Neutrophil (primary cell): ENCODE data around the gene FAM83G.
A peak's percentile ranks its signal among the peaks of the same experiment; 100 is the strongest.
"Not testable (repeated sequence)": the region's sequence is repeated elsewhere in the genome, so short reads cannot be mapped to it uniquely, and the experiment has no call there.

Experiments used
- H3K27ac ChIP-seq: fragments of 200-600 bp; sonication (generic); 2 replicates; pipeline ENCODE4 v1.5.1; 2016; ENCODE audit warnings: mild to moderate bottlenecking, moderate library complexity
- H3K27me3 ChIP-seq: fragments of 200-600 bp; sonication (generic); 2 replicates; pipeline ENCODE4 v1.6.0; 2016; ENCODE audit warnings: mild to moderate bottlenecking
- H3K36me3 ChIP-seq: fragments of 200-600 bp; sonication (generic); 2 replicates; pipeline ENCODE4 v1.5.1; 2017
- H3K4me1 ChIP-seq, 2 experiments: fragments of 200-600 bp in 1 of 2; sonication (generic) in 1 of 2; 1 replicate in 1 of 2; 2 replicates in 1 of 2; pipeline versions ENCODE4 v1.5.1 to v1.6.1; 2013 to 2016; ENCODE audit warnings: low read depth in 1 of 2, low read length in 1 of 2, mild to moderate bottlenecking in 1 of 2, moderate library complexity in 1 of 2; ENCODE audit not compliant: control insufficient read depth in 1 of 2, insufficient read depth in 1 of 2
- H3K4me3 ChIP-seq, 2 experiments: fragments of 200-600 bp in 1 of 2; sonication (generic) in 1 of 2; 1 replicate in 1 of 2; 2 replicates in 1 of 2; pipeline ENCODE4 v1.5.1; 2013 to 2016; ENCODE audit warnings: low read depth in 1 of 2, low read length in 1 of 2, mild to moderate bottlenecking in 1 of 2, moderate library complexity in 1 of 2
- H3K9me3 ChIP-seq: fragments of 200-600 bp; sonication (generic); 2 replicates; pipeline ENCODE4 v1.5.1; 2016
- TF ChIP-seq, protein P1 (sequence below): fragments of 200-600 bp; sonication (generic); IDR thresholded peaks from 2 replicates; pipeline ENCODE4 v1.5.1; 2016; ENCODE audit warnings: antibody characterized with exemption

Gene FAM83G, protein sequence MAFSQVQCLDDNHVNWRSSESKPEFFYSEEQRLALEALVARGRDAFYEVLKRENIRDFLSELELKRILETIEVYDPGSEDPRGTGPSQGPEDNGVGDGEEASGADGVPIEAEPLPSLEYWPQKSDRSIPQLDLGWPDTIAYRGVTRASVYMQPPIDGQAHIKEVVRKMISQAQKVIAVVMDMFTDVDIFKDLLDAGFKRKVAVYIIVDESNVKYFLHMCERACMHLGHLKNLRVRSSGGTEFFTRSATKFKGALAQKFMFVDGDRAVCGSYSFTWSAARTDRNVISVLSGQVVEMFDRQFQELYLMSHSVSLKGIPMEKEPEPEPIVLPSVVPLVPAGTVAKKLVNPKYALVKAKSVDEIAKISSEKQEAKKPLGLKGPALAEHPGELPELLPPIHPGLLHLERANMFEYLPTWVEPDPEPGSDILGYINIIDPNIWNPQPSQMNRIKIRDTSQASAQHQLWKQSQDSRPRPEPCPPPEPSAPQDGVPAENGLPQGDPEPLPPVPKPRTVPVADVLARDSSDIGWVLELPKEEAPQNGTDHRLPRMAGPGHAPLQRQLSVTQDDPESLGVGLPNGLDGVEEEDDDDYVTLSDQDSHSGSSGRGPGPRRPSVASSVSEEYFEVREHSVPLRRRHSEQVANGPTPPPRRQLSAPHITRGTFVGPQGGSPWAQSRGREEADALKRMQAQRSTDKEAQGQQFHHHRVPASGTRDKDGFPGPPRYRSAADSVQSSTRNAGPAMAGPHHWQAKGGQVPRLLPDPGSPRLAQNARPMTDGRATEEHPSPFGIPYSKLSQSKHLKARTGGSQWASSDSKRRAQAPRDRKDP

DNA sequence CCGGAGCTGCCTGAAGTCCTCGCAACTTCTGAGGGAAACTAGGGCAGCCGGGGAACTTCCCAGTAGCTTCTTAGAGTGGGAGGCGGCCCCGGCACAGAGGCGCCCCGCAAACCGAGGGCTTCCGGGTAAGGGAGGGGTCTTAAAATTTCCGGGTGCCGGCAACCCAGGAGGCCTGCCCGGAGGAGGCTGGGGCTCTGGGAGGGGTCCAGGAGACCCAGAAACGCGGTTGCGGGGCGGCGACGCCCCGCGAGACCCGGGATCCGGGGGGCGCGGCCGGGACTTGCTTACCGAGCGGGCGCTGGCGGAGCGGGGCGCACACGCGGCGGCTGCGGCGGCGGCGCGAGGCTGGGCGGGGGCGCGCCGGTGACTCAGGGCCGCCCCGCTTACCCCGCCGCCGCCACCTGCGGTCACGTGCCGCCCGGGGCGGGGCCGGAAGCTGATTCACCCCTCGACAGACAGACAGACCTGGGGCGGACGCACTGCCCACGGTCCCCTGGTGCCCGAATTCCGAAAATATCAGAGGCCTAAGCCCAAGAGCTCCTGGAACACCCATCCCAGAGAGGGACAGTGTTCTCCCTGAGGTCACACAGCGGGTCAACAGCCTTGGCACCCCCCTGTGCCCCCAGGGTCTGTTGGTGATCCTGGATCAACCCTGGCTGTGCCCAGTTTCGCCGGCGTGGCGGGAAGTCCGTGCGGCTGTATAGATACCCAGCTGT is at the start of gene FAM83G:
Gene FAM83G, minus strand, starts transcription at position 344 of the 716 bp plus-strand sequence. CDS start 723 bp downstream, outside the sequence.
- Histone ChIP-seq H3K27ac (no peak within 1 kb of the TSS), H3K4me1 (peaks cover 3 to 7% of the 10 kb centered on the region in 2 experiments), H3K27me3 (peaks cover 72% of the 10 kb centered on the region)

DNA sequence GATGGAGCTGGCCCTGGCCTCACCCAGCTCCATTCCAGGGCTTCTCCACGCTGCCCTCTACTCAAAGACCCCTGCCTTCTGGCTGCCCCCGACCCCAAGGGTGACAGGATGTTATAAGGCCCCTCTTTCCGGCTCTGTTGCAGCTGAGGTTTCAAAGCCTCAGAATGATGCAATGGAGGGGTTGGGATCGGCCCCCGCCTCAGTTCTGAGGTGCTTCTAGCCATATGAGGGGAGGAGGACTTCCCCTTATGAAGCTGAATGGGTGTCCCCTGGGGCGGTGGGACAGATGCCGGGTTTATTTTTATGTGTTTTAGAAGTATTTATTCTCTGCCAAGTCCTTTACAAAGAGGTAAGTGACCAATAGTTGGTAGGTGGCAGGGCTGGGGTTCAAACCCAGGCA is 44.3 kb upstream of the FAM83G start:
- H3K4me3 ChIP-seq, H3K27ac ChIP-seq, H3K27me3 ChIP-seq, H3K4me1 ChIP-seq, H3K36me3 ChIP-seq, H3K9me3 ChIP-seq: not testable (repeated sequence)

More for the DNA sequence above, at the start of gene FAM83G:
- Histone ChIP-seq H3K36me3 (no peaks in the 10 kb centered on the region), H3K4me3 (peak within 1 kb of the TSS; percentile 38 to 43), H3K9me3 (no peaks in the 10 kb centered on the region)
- TF ChIP-seq, protein P1, sequence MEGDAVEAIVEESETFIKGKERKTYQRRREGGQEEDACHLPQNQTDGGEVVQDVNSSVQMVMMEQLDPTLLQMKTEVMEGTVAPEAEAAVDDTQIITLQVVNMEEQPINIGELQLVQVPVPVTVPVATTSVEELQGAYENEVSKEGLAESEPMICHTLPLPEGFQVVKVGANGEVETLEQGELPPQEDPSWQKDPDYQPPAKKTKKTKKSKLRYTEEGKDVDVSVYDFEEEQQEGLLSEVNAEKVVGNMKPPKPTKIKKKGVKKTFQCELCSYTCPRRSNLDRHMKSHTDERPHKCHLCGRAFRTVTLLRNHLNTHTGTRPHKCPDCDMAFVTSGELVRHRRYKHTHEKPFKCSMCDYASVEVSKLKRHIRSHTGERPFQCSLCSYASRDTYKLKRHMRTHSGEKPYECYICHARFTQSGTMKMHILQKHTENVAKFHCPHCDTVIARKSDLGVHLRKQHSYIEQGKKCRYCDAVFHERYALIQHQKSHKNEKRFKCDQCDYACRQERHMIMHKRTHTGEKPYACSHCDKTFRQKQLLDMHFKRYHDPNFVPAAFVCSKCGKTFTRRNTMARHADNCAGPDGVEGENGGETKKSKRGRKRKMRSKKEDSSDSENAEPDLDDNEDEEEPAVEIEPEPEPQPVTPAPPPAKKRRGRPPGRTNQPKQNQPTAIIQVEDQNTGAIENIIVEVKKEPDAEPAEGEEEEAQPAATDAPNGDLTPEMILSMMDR: no peak

DNA sequence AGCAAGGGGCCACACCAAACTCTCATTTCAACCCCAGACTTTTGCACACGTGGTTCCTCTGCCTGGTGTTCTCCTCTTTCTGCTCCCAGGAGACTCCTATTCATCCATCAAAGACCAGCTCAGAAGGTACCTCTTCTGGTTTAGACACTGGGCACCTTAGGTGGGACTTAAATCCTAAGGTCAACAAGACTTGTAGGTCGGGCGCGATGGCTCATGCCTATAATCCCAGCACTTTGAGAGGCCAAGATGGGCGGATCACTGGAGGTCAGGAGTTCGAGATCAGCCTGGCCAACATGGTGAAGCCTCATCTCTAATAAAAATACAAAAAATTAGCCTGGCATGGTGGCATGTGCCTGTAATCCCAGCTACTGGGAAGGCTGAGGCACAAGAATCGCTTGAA is 42.9 kb upstream of the FAM83G start:
- not testable (repeated sequence) for H3K9me3 ChIP-seq, H3K4me1 ChIP-seq, H3K27me3 ChIP-seq

DNA sequence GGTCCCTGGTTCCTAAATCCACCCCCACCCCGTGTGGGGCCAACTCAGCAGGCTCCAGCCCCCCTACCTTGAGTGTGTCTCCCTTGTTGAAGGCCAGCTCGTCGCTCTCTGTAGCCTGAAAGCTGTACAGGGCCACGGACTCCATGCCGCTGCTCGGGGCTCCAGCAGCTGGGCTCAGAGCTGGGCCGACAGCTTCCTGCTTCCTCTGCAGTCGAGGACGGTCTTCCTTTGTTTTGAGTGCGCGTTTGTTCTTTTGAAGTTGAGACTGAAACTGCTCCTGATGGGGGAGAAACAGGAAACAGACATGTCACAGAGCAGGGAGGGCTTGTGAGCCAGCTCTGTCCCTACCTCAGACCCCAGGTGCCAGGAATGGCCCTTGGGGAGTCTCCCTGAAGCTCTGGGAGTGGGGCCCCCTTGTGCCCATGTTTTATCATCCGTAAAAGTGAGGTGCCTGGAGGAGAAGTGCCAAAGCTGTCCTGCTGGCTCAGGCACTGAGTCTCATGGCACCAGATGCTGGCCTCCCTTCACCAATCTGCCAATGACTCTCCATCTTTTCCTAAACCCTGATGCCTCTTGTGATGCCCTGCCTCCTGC is 42.3 kb upstream of the FAM83G start, which contains the start of gene GRAP:
Gene GRAP, minus strand, starts transcription at position 176 of the 594 bp plus-strand sequence. Its CDS starts 31 bp downstream, at position 145.
- not testable (repeated sequence) for H3K4me3 ChIP-seq, H3K4me1 ChIP-seq, H3K36me3 ChIP-seq, H3K27me3 ChIP-seq, H3K9me3 ChIP-seq, H3K27ac ChIP-seq

More for the DNA sequence above, 42.9 kb upstream of the FAM83G start:
- H3K27ac ChIP-seq, H3K4me3 ChIP-seq, H3K36me3 ChIP-seq: not testable (repeated sequence)

DNA sequence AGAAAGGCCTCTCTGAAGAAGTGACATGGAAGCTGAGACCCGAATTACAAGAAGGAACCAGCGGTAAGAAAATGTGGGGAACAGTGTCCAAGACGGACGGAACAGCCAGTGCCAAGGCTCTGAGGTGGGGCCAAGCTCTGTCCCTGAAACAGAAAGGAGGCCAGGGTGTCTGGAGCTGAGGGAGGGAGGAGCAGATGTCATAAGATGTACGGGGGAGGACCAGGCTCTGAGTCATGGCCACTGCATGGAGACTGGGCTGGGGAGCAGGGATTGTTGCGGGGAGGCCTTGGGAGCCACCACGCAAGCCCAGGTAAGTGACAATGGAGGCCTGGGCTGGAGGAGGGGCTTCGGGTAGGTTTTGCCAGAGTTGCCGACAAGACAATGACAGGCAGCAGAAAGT is 40.1 kb upstream of the FAM83G start:
- H3K4me3 ChIP-seq, H3K27me3 ChIP-seq, H3K36me3 ChIP-seq, H3K9me3 ChIP-seq, H3K27ac ChIP-seq, H3K4me1 ChIP-seq: not testable (repeated sequence)

DNA sequence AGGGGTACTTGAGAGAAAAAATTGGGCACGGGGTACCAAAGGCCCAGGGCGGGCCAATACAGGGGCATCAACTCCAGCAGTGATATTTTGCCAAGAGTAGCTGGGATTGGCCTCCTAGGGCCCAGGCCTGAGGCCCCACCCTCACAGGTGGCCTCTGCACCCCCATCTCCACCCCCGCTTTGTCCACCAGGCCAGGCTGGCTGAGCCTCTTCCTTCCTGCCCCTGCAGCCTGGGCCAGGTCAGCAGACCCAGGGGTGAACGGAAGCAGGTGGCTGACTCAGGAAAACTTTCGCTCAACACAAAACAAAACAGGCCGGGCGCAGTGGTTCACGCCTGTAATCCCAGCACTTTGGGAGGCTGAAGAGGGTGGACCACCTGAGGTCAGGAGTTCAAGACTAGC is 38.5 kb upstream of the FAM83G start:
- not testable (repeated sequence) for H3K27me3 ChIP-seq, H3K36me3 ChIP-seq, H3K27ac ChIP-seq

DNA sequence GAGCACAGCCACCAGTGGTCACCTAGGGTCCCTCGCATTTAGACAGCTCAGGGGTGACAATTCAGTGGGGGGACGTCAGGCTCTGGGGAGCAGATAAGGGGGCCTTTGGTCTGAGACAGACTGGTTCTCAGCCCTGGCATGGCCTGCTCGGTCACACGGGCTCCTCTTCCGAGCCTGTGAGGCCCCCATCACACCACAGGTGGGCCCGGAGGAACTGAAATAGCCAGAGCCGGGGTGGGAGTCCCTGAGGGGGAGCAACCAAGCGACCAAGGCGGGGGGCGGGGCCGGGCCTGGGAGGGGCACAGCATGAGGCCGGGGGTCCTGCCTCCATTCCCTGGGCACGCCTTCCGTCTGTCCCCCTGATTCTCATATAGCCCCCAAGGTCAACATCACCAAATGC is 37.8 kb upstream of the FAM83G start:
- H3K36me3 ChIP-seq, H3K9me3 ChIP-seq, H3K4me1 ChIP-seq, H3K27me3 ChIP-seq, H3K27ac ChIP-seq, H3K4me3 ChIP-seq: not testable (repeated sequence)

More for the DNA sequence above, 38.5 kb upstream of the FAM83G start:
- H3K4me1 ChIP-seq, H3K9me3 ChIP-seq, H3K4me3 ChIP-seq: not testable (repeated sequence)

DNA sequence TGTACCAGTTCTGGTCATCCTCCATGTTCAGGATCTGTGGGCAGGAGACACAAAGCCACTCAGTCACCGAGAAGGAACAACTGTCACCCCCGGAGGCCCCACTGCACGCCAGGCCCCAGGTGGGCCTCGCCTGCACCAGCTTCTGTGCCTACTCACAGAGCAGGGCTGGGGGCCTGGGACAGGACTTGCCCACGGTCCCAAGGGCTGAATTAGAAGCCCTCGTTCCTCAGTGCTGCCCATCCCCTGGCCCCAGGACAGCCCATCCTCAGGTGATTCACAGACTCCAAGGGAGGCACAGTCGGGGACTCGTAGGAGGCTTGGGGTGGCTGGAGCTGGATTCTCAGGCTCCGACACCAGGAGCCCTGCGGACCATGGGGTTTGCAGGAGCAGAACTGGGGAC is 37.3 kb upstream of the FAM83G start:
- not testable (repeated sequence) for H3K4me1 ChIP-seq, H3K27me3 ChIP-seq, H3K4me3 ChIP-seq, H3K9me3 ChIP-seq, H3K27ac ChIP-seq, H3K36me3 ChIP-seq

DNA sequence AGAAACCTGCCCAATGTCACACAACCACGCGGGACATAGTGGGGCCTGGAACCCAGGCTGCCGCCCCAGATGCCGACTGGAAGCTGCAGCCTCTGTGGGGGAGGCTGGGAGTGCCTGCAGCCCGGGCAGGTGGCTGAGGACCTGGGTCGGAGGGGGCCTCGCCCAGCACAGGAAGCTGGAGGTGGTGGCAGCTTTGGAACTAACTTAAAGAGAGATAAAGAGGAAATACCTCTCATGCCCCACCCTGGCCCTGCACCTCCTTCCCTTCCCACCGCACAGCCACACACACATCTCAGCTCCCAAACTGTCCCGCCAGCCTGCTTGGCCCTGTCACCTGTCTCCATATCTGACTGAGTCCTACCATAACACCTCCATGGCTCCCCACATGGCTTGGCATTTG is 35.8 kb upstream of the FAM83G start:
- H3K4me3 ChIP-seq, H3K9me3 ChIP-seq, H3K36me3 ChIP-seq, H3K4me1 ChIP-seq, H3K27me3 ChIP-seq, H3K27ac ChIP-seq: not testable (repeated sequence)

DNA sequence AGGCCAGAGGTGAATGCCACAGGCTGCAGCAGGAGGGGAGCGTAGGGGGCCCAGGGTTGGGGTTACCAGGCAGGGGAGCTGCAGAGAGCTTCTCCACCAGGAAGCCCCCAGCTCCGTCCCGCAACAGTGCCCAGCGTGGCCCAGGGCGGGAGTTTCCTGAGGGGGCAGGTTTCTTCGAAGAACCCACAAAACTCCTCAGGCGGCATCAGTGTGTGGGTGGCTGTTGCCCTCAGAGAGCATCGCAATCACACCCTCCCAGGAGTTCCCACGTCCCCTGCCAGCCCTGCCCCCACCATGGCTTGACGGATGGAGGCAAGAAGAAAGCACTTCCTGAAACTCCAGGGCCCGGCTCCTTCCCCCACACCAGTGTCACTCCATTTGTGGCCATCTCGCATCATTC is 34.2 kb upstream of the FAM83G start:
- not testable (repeated sequence) for H3K4me1 ChIP-seq, H3K27ac ChIP-seq

DNA sequence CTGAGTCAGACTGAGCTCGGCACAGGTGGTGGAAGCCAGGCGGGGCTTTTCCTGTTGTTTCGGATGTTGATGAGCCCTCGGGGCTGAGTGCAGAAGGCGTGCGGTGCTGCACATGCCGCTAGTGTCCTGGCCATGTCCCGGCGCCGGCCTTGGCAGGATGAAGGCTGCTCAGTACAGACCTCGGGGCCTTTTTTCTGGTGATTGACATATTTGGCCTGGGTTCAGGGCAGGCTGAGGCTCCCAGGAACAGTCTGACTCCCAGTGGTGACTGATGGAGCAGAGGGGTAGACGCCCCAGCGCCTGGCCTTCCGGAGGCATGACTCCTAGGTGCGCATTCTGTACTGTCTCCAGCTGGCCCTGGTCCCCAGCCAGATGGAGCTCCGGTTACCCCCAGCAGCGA is 33.4 kb upstream of the FAM83G start:
- not testable (repeated sequence) for H3K4me1 ChIP-seq, H3K36me3 ChIP-seq, H3K9me3 ChIP-seq, H3K27me3 ChIP-seq, H3K27ac ChIP-seq, H3K4me3 ChIP-seq

More for the DNA sequence above, 34.2 kb upstream of the FAM83G start:
- not testable (repeated sequence) for H3K36me3 ChIP-seq, H3K4me3 ChIP-seq, H3K27me3 ChIP-seq, H3K9me3 ChIP-seq

DNA sequence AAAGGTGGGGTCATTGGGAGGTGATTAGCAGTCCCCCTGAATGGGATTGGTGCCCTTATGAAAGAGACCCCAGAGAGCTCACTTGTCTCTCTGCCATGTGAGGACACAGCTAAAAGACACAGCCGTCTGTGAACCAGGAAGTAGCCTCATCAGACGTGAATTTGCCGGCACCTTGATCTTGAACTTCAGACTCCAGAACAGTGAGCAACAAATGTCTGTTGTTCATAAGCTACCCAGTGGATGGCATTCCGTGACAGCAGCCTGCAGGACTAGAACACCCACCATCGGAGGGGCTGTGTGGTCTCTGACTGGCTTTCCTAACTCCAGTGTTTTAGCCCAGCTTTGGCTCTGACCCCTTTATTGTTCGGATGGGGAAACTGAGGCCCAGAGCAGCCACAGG is 33.0 kb upstream of the FAM83G start:
- H3K27ac ChIP-seq, H3K9me3 ChIP-seq, H3K4me1 ChIP-seq, H3K4me3 ChIP-seq, H3K36me3 ChIP-seq, H3K27me3 ChIP-seq: not testable (repeated sequence)
